OCI-LY7 (cell line): ENCODE measurements around the gene CEP164.

Source experiments
- CTCF ChIP-seq: fragments of 200-600 bp; sonication (generic); conservative IDR thresholded peaks from 2 replicates; pipeline ENCODE4 v1.5.1; 2014; ENCODE audit warnings: mild to moderate bottlenecking, antibody characterized with exemption, low read length, moderate library complexity, mixed read lengths
- EZH2phosphoT487 ChIP-seq: fragments of 200-600 bp; sonication (generic); IDR thresholded peaks from 2 replicates; pipeline ENCODE4 v1.6.1; 2018; ENCODE audit warnings: low read depth, borderline replicate concordance, mild to moderate bottlenecking, mixed run types, antibody characterized with exemption, low read length, moderate library complexity, mixed read lengths

- TF ChIP-seq CTCF (no peak), EZH2phosphoT487 (no peak)
Observed at GRCh38 chr11:117327567-117328374, at the start of gene CEP164.
